Measurements from ENCODE around the gene WNT9A. TPM values are rescaled to one million over a fixed set of nuclear protein-coding genes. Genes with fewer than 3 reads are reported as not detected.

WNT9A gene

GRCh38 chr1:227869279-227869842 is 78.4 kb downstream of the WNT9A start:
- Histone ChIP-seq H3K27me3 (ENCODE audit: insufficient read depth, poor library complexity, severe bottlenecking) (no peaks in the 10 kb centered on the region), H3K4me3 (replicated peaks; ENCODE audit: insufficient read depth, low read length) (no peak overlapping the region), H3K27ac (replicated peaks) (no peak overlapping the region)
- TF ChIP-seq, protein P1, sequence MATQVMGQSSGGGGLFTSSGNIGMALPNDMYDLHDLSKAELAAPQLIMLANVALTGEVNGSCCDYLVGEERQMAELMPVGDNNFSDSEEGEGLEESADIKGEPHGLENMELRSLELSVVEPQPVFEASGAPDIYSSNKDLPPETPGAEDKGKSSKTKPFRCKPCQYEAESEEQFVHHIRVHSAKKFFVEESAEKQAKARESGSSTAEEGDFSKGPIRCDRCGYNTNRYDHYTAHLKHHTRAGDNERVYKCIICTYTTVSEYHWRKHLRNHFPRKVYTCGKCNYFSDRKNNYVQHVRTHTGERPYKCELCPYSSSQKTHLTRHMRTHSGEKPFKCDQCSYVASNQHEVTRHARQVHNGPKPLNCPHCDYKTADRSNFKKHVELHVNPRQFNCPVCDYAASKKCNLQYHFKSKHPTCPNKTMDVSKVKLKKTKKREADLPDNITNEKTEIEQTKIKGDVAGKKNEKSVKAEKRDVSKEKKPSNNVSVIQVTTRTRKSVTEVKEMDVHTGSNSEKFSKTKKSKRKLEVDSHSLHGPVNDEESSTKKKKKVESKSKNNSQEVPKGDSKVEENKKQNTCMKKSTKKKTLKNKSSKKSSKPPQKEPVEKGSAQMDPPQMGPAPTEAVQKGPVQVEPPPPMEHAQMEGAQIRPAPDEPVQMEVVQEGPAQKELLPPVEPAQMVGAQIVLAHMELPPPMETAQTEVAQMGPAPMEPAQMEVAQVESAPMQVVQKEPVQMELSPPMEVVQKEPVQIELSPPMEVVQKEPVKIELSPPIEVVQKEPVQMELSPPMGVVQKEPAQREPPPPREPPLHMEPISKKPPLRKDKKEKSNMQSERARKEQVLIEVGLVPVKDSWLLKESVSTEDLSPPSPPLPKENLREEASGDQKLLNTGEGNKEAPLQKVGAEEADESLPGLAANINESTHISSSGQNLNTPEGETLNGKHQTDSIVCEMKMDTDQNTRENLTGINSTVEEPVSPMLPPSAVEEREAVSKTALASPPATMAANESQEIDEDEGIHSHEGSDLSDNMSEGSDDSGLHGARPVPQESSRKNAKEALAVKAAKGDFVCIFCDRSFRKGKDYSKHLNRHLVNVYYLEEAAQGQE (IDR thresholded peaks at IDR 0.05; ENCODE audit: insufficient replicate concordance, low read depth), result no peak
- TF ChIP-seq POLR2AphosphoS5 (IDR thresholded peaks at IDR 0.05; ENCODE audit: low read depth) (no peak), SPI1 (IDR thresholded peaks at IDR 0.05; ENCODE audit: borderline replicate concordance, low read depth) (no peak), GABPA (IDR thresholded peaks at IDR 0.05; ENCODE audit: low read depth) (no peak)
- TF ChIP-seq, protein P2, sequence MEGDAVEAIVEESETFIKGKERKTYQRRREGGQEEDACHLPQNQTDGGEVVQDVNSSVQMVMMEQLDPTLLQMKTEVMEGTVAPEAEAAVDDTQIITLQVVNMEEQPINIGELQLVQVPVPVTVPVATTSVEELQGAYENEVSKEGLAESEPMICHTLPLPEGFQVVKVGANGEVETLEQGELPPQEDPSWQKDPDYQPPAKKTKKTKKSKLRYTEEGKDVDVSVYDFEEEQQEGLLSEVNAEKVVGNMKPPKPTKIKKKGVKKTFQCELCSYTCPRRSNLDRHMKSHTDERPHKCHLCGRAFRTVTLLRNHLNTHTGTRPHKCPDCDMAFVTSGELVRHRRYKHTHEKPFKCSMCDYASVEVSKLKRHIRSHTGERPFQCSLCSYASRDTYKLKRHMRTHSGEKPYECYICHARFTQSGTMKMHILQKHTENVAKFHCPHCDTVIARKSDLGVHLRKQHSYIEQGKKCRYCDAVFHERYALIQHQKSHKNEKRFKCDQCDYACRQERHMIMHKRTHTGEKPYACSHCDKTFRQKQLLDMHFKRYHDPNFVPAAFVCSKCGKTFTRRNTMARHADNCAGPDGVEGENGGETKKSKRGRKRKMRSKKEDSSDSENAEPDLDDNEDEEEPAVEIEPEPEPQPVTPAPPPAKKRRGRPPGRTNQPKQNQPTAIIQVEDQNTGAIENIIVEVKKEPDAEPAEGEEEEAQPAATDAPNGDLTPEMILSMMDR (IDR thresholded peaks at IDR 0.05; ENCODE audit: insufficient read depth, low read length), result no peak
- DNase-seq (ENCODE audit: low read depth in 1 of 2, low spot score in 1 of 2), result no peak

Small RNA genes lying within 50 kb of the gene (microRNA-seq; reads per million reads assigned to microRNA genes)
- gene MIR5008, result not detected
